Muscle layer of colon (tissue), 2 donors: Measurements from ENCODE around the gene TMEM98.
"Not testable (repeated sequence)": the region's sequence is repeated elsewhere in the genome, so short reads cannot be mapped to it uniquely, and the experiment has no call there.

Experiments used
- H3K27ac ChIP-seq: one replicate; pipeline ENCODE4 v1.7.0; 2013; ENCODE audit warnings: low read depth, mild to moderate bottlenecking, low read length, moderate library complexity
- H3K27me3 ChIP-seq, 2 donors: one replicate each; pipeline ENCODE4 v1.7.0; 2013; ENCODE audit warnings: low read length in 2 of 2, mild to moderate bottlenecking in 2 of 2; ENCODE audit not compliant: insufficient read depth in 2 of 2, control insufficient read depth in 1 of 2
- H3K36me3 ChIP-seq: one replicate; pipeline ENCODE4 v1.7.0; 2013; ENCODE audit warnings: mild to moderate bottlenecking, low read length; ENCODE audit not compliant: insufficient read depth
- H3K4me1 ChIP-seq: one replicate; pipeline ENCODE4 v1.7.0; 2013; ENCODE audit warnings: mild to moderate bottlenecking, low read length; ENCODE audit not compliant: insufficient read depth
- H3K4me3 ChIP-seq, 2 donors: one replicate each; pipeline ENCODE4 v1.7.0; 2013; ENCODE audit warnings: low read length in 2 of 2, low read depth in 1 of 2, mild to moderate bottlenecking in 1 of 2, moderate library complexity in 1 of 2
- H3K9ac ChIP-seq: one replicate; pipeline ENCODE4 v1.7.0; 2013; ENCODE audit warnings: low read length
- H3K9me3 ChIP-seq: one replicate; pipeline ENCODE4 v1.7.0; 2013; ENCODE audit warnings: mild to moderate bottlenecking, low read length
- donor health status: abdominal sarcoma.
- donor health status: Adenocarcinoma of cecum.

Gene TMEM98, protein sequence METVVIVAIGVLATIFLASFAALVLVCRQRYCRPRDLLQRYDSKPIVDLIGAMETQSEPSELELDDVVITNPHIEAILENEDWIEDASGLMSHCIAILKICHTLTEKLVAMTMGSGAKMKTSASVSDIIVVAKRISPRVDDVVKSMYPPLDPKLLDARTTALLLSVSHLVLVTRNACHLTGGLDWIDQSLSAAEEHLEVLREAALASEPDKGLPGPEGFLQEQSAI

DNA sequence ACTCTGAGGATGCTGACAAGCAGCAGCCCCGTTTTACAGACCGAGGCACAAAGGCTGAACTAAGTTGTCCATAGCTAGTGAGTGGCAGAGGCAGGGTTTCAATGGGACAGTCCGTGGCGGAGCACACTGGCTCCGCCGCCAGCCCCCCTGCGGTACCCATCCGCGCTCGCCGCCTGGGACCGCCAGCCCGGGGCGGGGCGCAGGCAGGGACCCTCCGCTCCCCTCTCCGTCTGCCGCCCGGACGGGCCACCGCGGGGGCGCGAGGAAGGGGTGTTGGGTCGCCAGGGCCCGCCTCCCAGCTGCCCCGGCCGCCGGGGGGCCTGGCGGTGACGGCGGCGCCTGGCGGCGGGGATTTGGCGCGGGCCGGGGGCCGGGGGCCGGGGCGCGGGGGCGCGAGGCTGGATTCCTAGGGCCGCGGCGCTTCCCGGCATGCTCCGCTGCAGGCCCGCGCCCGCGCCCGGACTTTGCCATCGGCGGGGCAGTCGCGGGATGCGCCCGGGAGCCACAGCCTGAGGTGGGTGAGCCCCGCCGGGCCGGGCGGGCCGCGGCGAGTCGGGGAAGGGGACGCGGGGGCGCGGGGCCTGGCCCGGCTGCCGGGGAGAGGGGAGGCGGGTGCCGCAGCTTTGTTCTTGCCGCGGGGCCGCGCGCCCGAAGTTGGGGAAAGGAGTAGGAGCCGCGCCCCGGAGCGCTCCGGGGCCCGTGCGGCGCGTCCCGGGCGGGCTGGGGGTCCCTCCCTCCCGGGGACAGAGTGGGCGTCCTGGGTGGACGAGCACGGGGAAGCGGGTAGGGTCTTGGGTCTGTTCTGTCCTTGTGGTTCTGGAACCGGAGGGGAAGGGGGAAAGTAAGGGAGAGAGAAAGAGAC lies at the start of gene TMEM98:
TSS of gene TMEM98 (plus strand) at position 430 of the 862 bp plus-strand sequence. CDS start 3,376 bp downstream, outside the sequence.
- Histone ChIP-seq H3K9ac (peak within 1 kb of the TSS; percentile 15), H3K27me3 (no peaks in the 10 kb centered on the region), H3K36me3 (no peaks in the 10 kb centered on the region), H3K9me3 (no peaks in the 10 kb centered on the region), H3K27ac (no peak within 1 kb of the TSS), H3K4me3 (peak within 1 kb of the TSS; percentile 48 to 68), H3K4me1 (peaks cover 5% of the 10 kb centered on the region)

DNA sequence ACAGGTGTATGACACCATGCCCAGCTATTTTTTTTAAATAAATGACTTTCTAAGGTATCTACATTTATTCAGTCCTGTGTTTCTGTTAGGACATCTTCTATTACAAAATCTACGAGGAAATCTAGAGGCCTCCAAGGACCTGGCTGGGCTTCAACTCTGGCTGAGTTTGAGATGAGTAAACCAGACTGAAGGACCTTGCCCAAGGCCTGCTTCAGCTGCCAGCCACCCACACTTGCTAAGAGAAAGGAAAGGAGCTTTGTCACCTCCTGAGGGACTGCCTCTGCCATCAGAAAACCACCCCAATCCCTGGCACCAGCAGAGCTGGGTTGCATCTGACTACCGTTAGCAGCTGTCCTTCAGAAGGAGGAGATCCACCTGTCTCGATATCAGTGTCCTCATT lies 49.7 kb upstream of the TMEM98 start:
- no peaks in the 10 kb centered on the region for H3K27me3 ChIP-seq
- H3K36me3 ChIP-seq = no peaks in the 10 kb centered on the region
- H3K4me3 ChIP-seq = no peak overlapping the region
- no peaks in the 10 kb centered on the region for H3K9me3 ChIP-seq
- peaks cover 5% of the 10 kb centered on the region for H3K4me1 ChIP-seq
- H3K9ac ChIP-seq = no peak overlapping the region
- H3K27ac ChIP-seq = no peak overlapping the region

DNA sequence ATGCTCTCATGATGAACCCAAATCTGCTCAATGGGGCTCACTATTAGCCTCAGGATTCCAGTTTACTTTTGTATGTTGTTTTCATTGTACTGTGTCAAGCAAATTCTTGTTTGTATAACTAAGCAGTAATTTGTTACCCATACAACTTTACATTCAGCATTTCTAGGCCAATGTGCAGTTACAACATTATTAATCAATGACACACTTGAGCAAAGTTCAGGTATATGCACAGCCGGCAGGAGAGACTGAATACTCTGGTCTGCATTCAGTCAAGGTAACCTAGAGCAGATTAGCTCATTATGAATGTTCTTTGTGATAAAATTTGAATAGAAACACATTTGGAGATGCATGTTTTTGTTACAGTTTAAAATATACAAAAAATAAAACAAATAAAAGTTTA lies 48.8 kb upstream of the TMEM98 start:
- H3K4me3 ChIP-seq = no peak overlapping the region
- H3K36me3 ChIP-seq = no peaks in the 10 kb centered on the region
- H3K27me3 ChIP-seq = no peaks in the 10 kb centered on the region
- peaks cover 5% of the 10 kb centered on the region for H3K4me1 ChIP-seq
- H3K9me3 ChIP-seq = no peaks in the 10 kb centered on the region
- H3K27ac ChIP-seq = no peak overlapping the region
- no peak overlapping the region for H3K9ac ChIP-seq

DNA sequence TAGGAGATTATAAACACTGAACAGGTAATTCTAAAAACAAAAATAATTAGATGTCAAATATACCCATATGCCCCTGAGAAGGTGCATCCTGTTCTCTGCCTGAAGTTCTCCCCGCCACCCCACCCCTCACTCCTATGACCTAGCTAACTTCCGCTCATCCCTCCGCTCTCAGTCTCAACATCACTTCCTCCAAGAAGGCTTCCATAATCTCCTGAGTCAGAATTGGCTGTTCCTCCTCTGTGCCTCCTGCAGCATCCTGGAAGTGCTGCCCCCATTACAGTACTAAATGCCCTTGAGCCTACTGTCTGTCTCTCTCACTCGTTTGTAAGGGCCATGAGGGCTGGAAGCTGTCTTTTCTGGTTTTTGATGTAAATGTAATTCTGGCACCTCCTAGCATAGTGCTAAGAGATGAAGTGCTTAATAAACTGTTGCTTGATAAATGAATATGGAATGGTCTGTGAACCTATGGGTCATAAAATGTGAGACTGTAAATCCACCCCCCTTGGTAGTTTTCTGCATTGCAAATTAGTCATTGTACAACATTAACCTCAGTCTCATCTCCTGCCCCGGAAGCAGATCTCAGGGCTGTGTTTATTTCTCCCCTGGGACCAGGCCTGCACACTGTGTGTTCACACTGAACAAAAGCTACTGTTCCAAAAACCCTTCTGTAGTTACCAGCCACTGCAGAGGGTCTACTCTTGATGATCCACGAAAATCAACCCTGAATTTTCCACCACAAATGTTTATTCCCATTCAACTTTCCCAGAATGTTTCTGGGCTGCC lies 47.1 kb upstream of the TMEM98 start:
- Histone ChIP-seq H3K27ac (no peak overlapping the region), H3K36me3 (no peaks in the 10 kb centered on the region), H3K27me3 (no peaks in the 10 kb centered on the region), H3K9ac (no peak overlapping the region), H3K9me3 (no peaks in the 10 kb centered on the region), H3K4me3 (no peak overlapping the region), H3K4me1 (peaks cover 5% of the 10 kb centered on the region)

DNA sequence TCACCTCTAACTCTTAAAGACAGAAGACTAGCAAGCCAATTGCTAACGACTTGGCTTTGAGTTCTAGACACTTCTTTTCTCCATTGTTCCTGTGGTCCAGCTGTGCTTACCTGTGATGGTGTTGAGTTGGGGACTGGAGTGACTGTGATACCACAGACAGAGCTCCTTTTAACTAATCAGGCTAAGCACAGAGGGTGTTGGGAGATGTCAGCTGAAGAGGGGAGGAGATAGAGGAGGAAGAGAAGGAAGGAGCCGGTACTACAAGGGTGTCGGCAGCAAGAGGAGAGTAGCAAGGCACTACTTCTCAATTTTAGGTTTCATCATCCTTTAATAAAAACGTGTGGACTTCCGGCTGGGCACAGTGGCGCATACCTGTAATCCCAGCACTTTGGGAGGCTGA lies 45.9 kb upstream of the TMEM98 start:
- no peaks in the 10 kb centered on the region for H3K36me3 ChIP-seq
- H3K9ac ChIP-seq = no peak overlapping the region
- H3K9me3 ChIP-seq = no peaks in the 10 kb centered on the region
- no peak overlapping the region for H3K4me3 ChIP-seq
- H3K27ac ChIP-seq = no peak overlapping the region
- H3K27me3 ChIP-seq = no peaks in the 10 kb centered on the region
- H3K4me1 ChIP-seq = no peaks in the 10 kb centered on the region

DNA sequence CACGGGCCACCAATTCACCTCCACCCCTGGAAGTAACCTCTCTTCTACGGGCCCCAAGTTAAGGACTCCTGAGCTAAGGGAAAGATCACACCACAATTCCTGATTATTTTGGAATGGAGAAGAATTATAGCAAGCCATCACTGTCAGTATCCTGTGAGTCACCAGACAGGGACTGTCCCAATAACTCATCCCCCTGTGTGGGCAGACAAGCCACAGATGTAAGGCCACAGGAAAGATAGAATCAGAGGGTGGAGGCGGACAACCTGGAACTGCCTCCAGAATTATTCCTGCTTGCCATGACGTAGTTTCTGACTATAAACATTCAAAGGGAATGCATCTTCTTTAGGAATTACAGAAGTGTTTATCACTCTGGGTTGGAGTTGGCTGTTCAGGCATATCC lies 45.2 kb upstream of the TMEM98 start:
- Histone ChIP-seq H3K36me3 (no peaks in the 10 kb centered on the region), H3K4me3 (no peak overlapping the region), H3K27me3 (no peaks in the 10 kb centered on the region), H3K9ac (no peak overlapping the region), H3K27ac (no peak overlapping the region), H3K9me3 (no peaks in the 10 kb centered on the region), H3K4me1 (no peaks in the 10 kb centered on the region)

DNA sequence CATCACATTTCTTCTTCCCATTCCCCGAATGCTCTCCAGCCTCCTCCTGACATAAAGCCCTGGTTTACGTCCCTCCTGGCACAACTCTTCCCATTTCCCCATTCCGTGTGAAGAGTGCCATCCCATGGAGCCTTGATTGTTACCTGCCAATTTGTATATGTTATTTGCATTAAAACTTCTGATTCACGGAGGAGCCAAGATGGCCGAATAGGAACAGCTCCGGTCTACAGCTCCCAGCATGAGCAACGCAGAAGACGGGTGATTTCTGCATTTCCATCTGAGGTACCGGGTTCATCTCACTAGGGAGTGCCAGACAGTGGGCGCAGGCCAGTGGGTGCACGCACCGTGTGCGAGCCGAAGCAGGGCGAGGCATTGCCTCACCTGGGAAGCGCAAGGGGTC lies 41.0 kb upstream of the TMEM98 start:
- H3K27me3 ChIP-seq, H3K27ac ChIP-seq, H3K36me3 ChIP-seq, H3K9ac ChIP-seq, H3K9me3 ChIP-seq, H3K4me1 ChIP-seq, H3K4me3 ChIP-seq: not testable (repeated sequence)

DNA sequence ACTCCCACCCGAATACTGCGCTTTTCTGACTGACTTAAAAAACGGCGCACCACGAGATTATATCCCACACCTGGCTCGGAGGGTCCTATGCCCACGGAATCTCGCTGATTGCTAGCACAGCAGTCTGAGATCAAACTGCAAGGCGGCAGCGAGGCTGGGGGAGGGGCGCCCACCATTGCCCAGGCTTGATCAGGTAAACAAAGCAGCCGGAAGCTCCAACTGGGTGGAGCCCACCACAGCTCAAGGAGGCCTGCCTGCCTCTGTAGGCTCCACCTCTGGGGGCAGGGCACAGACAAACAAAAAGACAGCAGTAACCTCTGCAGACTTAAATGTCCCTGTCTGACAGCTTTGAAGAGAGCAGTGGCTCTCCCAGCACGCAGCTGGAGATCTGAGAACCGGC lies 40.5 kb upstream of the TMEM98 start:
- H3K9me3 ChIP-seq, H3K27ac ChIP-seq, H3K4me3 ChIP-seq, H3K4me1 ChIP-seq, H3K27me3 ChIP-seq, H3K36me3 ChIP-seq, H3K9ac ChIP-seq: not testable (repeated sequence)

DNA sequence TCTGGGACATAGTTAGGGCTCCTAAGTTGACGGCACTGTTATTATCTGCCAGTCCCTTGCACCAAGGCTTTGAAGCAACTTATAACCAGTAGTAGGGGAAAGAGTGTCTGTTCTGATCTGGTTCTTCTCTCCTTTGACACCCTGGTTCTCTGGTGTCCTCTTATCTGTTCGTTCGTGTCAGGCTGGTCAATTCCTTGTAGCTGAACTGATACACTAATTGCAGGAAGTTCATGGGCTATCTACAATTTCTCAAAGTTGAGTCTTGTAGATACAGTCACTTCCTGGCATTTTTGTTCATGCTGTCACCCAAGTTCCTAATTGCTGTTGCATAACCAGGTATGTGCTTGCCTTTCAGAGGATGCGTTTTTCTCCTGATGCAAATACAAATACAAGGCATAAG lies 33.7 kb upstream of the TMEM98 start:
- H3K27ac ChIP-seq = no peak overlapping the region
- H3K36me3 ChIP-seq = no peaks in the 10 kb centered on the region
- H3K9me3 ChIP-seq = no peaks in the 10 kb centered on the region
- no peaks in the 10 kb centered on the region for H3K4me1 ChIP-seq
- no peaks in the 10 kb centered on the region for H3K27me3 ChIP-seq
- no peak overlapping the region for H3K9ac ChIP-seq
- H3K4me3 ChIP-seq = no peak overlapping the region

DNA sequence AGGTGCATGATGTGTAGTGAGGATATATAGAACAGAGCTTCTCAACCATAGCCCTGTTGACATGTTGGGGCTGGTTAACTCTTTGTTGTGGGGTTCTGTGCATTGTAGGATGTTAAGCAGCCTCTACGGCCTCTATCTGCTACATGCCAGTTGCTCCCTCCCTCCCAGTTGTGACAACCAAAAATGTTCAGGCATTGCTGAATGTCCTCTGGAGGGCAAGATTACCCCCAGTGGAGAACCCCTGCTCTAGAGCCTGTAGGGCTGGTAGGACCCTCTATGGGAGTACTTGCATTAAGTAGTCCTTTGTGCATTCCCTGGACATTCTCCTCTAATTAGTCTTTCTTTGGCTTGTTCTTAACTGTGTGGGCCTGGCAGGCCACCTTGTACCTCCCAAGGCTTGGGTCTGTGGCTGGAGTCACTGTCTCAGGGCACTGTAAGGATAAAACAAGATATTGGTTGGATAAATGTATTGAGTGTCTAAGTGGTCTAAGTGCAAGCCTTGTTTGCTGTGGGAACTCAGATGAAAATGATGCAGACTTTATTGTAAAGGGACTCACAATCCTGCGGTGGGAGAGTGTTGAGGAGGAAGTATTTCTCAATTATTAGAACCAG lies 31.2 kb upstream of the TMEM98 start:
- Histone ChIP-seq H3K4me3 (no peak overlapping the region), H3K36me3 (no peaks in the 10 kb centered on the region), H3K9me3 (no peaks in the 10 kb centered on the region), H3K27me3 (no peaks in the 10 kb centered on the region), H3K9ac (no peak overlapping the region), H3K27ac (no peak overlapping the region), H3K4me1 (no peaks in the 10 kb centered on the region)
